GM19023 (cell line): ENCODE data around the gene GALK1.
"Not testable (repeated sequence)": the region's sequence is repeated elsewhere in the genome, so short reads cannot be mapped to it uniquely, and the experiment has no call there.

ENCODE experiments used
- ATAC-seq: cut with Tn5 transposase; IDR thresholded peaks from one replicate; pipeline ENCODE4 v1.9.1; 2021; ENCODE audit warnings: mild to moderate bottlenecking, moderate library complexity; ENCODE audit not compliant: unreplicated experiment

Gene GALK1

GRCh38 chr17:75784473-75785015 is 19.6 kb upstream of the GALK1 start, which contains the start of gene UNK:
Gene UNK (plus strand): TSS chr17:75784806. CDS start chr17:75784881, 75 bp downstream.
- ATAC-seq: peak; percentile 63

GRCh38 chr17:75783803-75784472 is 18.9 kb upstream of the GALK1 start:
- no peak for ATAC-seq

DNA sequence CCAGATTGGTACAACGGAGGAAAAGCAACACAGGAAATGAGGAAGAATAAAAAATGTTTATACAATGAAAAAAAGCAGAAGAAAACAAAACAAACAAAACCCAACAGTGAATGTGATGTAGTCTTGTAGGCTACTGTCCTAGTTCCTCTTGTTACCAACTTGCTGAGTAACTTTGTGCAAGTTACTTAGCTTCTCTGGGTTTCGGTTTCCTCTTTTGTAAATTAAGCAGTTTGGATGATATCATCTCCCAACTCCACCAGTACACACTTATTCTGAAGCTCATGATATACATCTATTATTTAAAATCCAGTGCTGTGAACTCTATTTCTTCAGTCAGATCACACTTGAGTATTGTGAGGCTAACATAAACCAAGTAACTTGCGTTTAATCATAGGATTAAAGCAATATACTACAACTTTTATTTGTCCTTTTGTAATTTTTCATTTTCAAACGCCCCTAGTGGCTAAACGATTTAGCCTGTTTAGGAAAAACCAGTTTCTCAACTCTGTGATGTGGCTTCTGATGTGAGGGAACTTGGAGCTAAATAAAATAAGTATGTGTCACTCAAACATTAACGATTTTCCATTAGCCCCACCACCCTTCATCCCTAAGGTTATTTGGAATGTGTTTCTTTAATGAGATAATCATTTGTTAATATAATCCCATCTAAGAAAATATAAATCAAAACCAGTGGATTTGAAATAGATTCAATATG is 18.2 kb upstream of the GALK1 start:
- no peak for ATAC-seq

- ATAC-seq: no peak
Observed at GRCh38 chr17:75779987-75780889, 15.2 kb upstream of the GALK1 start.

GRCh38 chr17:75779250-75779986 is 14.4 kb upstream of the GALK1 start:
- ATAC-seq: peak; percentile 65

DNA sequence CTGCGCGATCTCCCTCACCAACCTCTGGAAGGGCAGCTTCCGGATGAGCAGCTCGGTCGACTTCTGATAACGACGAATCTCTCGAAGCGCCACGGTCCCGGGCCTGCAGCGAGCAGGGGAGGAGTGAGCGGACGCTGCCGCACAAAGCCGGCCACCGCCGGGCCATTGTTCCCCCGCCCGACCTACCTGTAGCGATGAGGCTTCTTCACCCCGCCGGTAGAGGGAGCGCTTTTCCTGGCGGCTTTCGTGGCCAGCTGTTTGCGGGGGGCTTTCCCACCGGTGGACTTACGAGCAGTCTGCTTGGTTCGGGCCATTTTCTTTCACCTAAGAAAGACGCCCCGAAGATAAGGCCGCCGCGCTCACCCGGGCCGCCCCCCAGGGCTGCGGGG is 13.9 kb upstream of the GALK1 start:
- peak; percentile 3 for ATAC-seq

DNA sequence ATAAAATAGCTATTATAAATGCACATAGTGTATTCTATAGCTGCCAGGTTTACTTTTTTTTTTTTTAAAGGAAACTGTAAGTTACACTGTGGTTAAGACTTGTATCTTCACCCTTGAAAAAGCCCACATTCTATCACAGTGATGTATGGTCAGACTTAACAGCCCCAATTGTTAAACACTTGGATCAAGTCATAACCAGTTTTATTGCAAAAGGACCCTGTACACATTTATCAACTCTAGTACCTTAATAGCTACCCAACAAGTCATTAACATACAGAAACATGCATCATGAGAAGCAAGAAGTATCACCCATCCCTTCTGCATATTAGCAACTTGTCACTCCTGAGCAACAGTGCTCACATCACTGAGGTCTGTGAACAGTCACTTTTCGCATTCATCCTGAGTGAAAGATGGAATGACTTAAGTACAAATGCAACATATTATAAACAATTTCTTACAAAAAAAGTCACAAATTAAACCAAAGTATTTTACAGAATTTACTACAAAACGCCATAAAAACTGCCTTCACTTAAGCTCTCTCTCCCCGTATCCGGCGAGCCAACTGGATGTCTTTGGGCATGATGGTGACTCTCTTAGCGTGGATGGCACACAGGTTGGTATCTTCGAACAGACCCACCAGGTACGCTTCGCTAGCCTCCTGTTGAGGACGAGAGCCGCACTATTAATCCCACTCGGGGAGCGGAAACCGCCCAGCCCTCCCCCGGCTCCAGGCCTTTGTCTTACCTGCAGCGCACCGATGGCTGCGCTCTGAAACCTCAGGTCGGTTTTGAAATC is 13.3 kb upstream of the GALK1 start:
- not testable (repeated sequence) for ATAC-seq

DNA sequence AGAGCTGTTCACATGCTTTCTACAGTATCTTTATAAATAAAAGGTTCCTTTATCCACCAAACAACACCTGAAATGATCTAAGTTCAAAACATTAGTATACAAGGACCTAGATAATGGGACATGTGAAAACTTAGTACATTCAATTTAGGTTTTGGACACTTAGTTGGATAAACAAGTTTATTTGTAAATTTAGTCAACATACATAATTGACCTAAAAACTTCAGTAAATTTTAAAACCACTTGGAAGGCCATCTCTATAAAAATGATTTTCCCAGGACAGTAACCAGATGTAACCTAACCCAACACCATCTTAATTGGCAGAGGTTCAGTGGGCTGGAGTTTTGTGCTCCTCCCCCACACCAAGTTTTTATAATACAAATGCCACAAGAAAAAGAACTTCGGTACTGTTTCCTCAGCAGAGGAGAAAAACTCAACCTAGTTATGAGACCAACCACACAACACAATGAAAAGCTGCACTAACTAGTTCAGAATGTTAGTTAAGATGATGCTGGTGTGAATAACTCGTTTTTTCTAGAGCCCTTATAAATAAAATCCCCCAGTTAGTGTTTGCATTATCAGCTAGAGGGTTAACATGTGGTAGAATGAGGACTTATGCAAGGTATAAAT is 12.4 kb upstream of the GALK1 start:
- no peak for ATAC-seq

DNA sequence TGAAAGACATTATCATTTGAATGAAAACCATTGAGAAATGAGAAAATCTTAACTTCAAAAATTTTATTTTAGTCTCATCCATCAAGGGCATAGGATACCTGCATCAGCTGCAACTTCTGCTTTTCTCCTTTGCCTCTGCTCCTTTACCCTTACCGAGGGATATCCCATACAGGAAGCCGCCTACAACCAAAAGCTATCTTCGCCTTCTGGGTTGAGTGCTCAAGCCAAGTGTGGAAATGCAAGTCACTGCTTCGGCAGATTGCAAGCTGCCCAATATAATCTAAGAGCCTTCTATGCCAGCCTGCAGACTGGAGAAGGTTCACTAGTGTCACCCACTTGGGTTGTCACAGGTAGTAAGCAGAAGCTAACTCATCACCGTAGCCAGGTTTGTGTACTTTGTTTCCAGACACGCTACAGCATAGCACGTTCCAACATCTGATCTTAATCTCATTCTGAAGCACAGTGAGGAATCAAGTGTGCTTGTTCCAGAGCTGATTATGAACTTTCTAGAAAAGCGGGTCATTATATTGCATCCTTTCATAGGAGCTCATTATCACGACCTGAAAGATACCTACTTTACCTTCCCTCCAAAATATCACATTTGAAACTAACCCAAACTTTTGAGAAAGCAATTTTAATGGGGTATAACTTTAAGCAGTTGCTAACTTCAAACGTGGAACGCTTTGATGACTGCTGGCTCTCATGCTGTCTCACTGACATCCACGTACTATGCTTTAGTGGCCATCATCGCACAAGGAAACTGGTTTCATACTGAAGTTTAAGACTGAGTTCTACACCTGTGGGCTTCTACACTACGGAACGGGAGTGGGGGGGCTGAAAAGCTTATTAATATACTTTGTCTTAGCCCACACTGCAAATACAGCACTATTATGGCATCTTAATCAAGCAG is 11.6 kb upstream of the GALK1 start:
- no peak for ATAC-seq

DNA sequence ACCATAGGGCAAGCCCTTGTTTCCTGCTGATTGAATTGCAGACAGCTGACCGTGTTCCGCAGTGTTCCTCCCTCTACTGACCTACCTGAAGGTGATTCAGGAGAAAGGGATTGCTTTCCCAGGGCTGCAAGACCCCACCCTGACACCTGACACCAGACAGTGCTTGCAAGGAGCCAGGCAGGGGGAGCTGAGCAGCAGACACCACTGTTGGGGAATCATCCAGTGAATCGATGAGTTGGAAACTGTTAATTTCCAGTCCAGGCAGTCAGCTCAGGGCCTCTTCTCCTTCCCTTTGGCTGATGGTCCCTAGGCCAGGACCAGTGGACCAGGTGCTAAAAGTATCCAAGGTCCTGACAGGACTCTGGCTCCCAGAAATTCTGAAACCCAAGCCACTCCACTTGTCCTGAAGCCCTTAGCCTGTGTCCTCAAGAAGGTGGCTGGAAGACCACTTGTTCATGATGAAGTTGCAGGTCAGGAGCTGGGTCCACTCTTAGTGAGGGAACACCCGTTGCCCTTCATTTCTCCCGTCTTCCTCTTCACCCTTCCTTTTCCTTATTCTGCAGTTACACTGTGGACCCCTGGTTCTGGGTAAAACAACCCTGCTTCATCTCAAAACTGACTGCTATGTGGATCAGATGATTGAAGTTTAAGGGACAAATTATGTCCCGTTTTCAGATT is 10.1 kb upstream of the GALK1 start:
- ATAC-seq: no peak

DNA sequence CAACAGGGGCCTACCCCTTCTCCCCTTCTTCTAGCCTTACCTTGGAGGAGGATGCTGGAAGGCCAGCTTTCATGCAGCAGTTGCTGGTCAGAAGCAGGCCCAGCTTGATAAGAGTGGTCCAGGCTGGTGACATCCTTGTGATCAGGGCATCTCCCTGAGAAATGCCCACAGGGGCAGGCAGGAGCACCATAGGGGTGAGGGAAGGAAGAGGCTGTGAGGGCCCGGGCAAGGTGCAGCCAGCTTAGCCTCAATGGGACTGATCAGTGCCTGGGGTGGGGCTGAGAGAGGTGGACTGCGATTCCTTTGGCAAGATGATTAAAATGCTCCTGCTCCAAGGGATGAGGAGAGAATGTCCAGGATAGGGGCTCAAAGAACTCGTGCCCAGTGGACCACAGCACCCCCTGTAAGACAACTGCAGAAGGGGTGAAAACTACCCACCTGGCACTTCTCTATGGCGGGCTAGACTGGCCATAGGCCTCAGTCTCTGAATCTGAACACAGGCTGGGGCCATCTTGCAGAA is 9.5 kb upstream of the GALK1 start:
- no peak for ATAC-seq

DNA sequence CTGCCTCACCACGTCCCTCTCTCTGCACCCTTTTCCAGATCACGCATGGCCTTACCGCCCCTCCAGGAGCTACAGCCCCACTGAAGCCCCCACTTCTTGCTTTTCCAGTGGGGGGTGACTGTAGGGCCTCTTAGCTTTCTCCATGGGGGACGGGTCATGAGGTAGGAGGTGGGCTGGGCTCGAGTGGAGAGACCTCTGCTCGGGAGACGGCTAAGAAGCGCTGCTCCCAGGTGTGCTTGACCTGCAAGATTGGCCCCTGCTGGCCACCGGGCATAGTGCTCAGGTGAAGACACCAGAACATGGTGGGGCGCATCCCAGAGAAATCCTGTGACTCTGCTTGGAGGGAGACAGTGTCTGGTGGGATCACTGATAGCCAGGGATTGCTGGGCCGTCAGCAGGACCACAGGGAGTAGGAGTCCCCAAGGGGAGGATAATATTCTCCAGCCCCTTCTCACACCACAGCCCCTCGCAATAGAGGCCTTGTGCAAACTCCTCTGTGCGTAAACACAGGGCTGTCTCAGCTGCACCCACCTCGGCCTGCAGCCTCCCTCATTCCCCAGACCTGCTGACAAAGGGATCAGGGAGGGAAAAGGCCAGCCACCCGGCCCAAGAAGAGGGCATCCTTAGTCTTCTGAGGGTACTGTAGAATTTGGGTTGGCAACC is 8.9 kb upstream of the GALK1 start:
- ATAC-seq: no peak

GRCh38 chr17:75773121-75773807 is 8.3 kb upstream of the GALK1 start:
- no peak for ATAC-seq

DNA sequence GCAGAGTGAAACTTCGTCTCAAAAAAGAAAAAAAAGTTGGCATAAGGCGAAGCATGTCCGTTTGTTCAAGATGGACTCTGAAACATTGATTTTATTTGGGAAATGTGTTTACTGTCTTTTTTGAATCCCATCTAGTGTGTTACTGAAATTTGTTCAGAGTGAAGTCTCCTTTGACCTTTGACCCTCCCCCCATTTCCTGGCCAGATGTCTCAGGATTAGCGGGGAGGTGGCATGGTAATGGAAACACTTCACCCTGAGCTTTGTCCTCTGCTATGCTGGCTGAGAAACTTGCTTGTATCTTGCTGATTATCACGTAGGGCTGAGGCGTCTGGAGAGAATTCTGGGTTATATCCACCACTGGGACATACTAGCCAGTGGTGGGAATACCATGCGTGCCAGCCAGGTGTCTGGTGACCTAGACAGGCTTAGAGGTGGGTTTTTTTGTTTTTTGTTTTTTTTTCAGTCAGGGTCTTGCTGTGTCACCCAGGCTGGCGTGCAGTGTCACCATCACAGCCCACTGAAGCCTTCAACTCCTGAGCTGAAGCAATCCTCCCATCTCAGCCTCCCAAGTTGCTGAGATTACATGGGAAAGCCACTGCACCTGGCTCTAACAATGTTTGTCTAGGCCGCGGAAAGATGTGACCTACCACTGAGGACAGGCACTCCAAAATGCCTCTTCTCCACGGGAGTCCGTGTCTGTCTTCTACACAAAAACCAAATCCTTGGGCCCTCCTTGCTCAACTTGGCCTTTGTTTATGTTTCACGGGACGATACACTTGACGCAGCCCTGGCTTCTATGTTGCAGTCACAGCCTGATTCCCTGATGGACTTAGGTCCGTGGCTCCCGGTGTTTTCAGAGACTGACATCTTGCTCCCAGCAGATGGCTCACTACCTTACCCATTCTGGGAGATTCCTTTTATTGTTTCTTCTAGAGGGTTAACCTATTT is 6.6 kb upstream of the GALK1 start:
- ATAC-seq: no peak

- ATAC-seq: no peak
Observed at GRCh38 chr17:75769536-75769935, 4.5 kb upstream of the GALK1 start.
